NCI-H510A treated with DMSO at 0.1 percent for 48 hours (cell line): ENCODE measurements around the gene MTA3.
"Not testable (repeated sequence)": the region's sequence is repeated elsewhere in the genome, so short reads cannot be mapped to it uniquely, and the experiment has no call there.

Source experiments
- DNase-seq: peaks from one replicate; lab custom pipeline; 2025; lab: John Stamatoyannopoulos, UW

Gene MTA3

GRCh38 chr2:42568401-42569115 lies at the start of gene MTA3:
Gene MTA3 (plus strand): TSS chr2:42568632. CDS start chr2:42568746, 114 bp downstream.
- DNase-seq = peak; percentile 67

- no peak for DNase-seq
These were observed 48.8 kb upstream of the MTA3 start for GRCh38 chr2:42519624-42520023.

GRCh38 chr2:42522035-42522434 lies 46.4 kb upstream of the MTA3 start:
- no peak for DNase-seq

GRCh38 chr2:42523341-42523740 lies 45.1 kb upstream of the MTA3 start:
- DNase-seq = peak; percentile 56

GRCh38 chr2:42532397-42532796 lies 36.0 kb upstream of the MTA3 start:
- no peak for DNase-seq

GRCh38 chr2:42537493-42537892 lies 30.9 kb upstream of the MTA3 start:
- no peak for DNase-seq

- DNase-seq = no peak
These were observed 25.6 kb upstream of the MTA3 start for GRCh38 chr2:42542871-42543270.

GRCh38 chr2:42545023-42545721 lies 23.3 kb upstream of the MTA3 start:
- DNase-seq = no peak

- no peak for DNase-seq
These were observed 22.5 kb upstream of the MTA3 start for GRCh38 chr2:42545841-42546390.

GRCh38 chr2:42547014-42547413 lies 21.4 kb upstream of the MTA3 start:
- no peak for DNase-seq

GRCh38 chr2:42547446-42548295 lies 20.8 kb upstream of the MTA3 start:
- DNase-seq = no peak

GRCh38 chr2:42550870-42551269 lies 17.6 kb upstream of the MTA3 start:
- no peak for DNase-seq

- no peak for DNase-seq
These were observed 14.0 kb upstream of the MTA3 start for GRCh38 chr2:42554392-42554791.

- no peak for DNase-seq
These were observed 12.0 kb upstream of the MTA3 start for GRCh38 chr2:42556315-42556890.

GRCh38 chr2:42557306-42557705 lies 11.1 kb upstream of the MTA3 start:
- no peak for DNase-seq

GRCh38 chr2:42558827-42559226 lies 9.6 kb upstream of the MTA3 start:
- DNase-seq = no peak

- DNase-seq = not testable (repeated sequence)
These were observed 8.3 kb upstream of the MTA3 start for GRCh38 chr2:42560133-42560532.

- DNase-seq = no peak
These were observed 7.5 kb upstream of the MTA3 start for GRCh38 chr2:42560899-42561298.

- peak; percentile 90 for DNase-seq
These were observed 5.8 kb upstream of the MTA3 start for GRCh38 chr2:42562474-42563144.

- no peak for DNase-seq
These were observed 2.4 kb upstream of the MTA3 start for GRCh38 chr2:42566025-42566424.

GRCh38 chr2:42566837-42567321 lies 1.6 kb upstream of the MTA3 start:
- no peak for DNase-seq
